ENCODE data around the gene AFM. TPM values are rescaled to one million over a fixed set of nuclear protein-coding genes. Genes with fewer than 3 reads are reported as not detected.

The AFM gene
- total RNA-seq, 1 donor, result not detected

GRCh38 chr4:73443224-73443623 is 38.3 kb upstream of the AFM start:
- no peak overlapping the region for H3K4me3 ChIP-seq (ENCODE audit: low read length)
- H3K4me1 ChIP-seq (ENCODE audit: insufficient read depth, low read length), result no peaks in the 10 kb centered on the region
- H3K27me3 ChIP-seq (ENCODE audit: insufficient read depth, low read length), result no peaks in the 10 kb centered on the region
- H3K9me3 ChIP-seq (ENCODE audit: low read depth, low read length), result no peaks in the 10 kb centered on the region

DNA sequence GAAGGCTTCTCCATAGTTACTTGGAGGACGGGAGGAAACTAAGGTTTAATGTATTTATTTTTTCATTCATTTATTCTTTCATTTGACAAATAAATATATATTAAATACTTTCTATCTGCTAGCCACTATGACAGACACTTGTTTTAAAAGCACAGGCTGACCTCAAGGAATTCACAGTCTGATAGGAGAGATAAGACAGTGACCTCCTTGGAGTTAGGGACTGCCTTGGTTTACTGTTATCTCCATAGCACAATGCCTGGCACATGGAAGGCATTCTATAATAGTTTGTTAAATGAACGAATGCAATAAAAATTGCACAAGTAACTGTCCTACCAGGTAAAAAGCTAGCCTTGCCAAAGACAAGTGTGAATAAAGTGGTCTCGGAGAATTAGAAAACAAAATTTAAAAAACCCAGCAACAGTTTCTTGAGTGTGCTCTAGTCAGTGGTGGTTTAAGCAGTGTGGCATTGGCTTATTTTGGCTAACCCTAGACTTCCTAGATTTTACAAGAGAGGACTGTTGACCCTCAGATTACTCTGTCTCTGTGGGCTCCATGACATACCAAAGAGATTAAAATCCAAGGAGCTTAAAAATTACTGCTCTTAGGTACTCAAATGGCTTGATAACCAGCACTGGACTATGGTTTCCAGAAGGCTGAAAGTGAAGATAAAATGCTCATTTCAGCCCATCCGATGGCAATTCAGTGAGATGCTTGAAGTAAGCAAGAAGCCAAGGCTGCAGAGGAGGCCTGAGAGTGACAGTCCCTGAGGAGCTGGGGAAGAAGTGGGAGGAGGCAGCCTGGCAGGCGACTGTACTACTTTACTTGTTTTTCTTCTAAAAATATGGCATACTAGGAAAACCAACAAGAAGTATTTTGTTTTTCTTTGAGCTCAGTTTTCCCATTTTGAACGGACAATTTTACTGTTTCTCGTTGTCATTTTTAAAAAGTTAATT is 35.9 kb upstream of the AFM start:
- Histone ChIP-seq H3K27me3 (ENCODE audit: insufficient read depth, low read length) (no peaks in the 10 kb centered on the region), H3K4me3 (ENCODE audit: low read length) (no peak overlapping the region), H3K4me1 (ENCODE audit: insufficient read depth, low read length) (no peaks in the 10 kb centered on the region), H3K9me3 (ENCODE audit: low read depth, low read length) (no peaks in the 10 kb centered on the region)

GRCh38 chr4:73446336-73446938 is 35.1 kb upstream of the AFM start:
- no peak overlapping the region for H3K4me3 ChIP-seq (ENCODE audit: low read length)
- no peaks in the 10 kb centered on the region for H3K27me3 ChIP-seq (ENCODE audit: insufficient read depth, low read length)
- H3K9me3 ChIP-seq (ENCODE audit: low read depth, low read length), result no peaks in the 10 kb centered on the region
- no peaks in the 10 kb centered on the region for H3K4me1 ChIP-seq (ENCODE audit: insufficient read depth, low read length)

- no peaks in the 10 kb centered on the region for H3K27me3 ChIP-seq (ENCODE audit: insufficient read depth, low read length)
- no peaks in the 10 kb centered on the region for H3K4me1 ChIP-seq (ENCODE audit: insufficient read depth, low read length)
- no peaks in the 10 kb centered on the region for H3K9me3 ChIP-seq (ENCODE audit: low read depth, low read length)
- no peak overlapping the region for H3K4me3 ChIP-seq (ENCODE audit: low read length)
Measured at GRCh38 chr4:73447671-73448070, 33.9 kb upstream of the AFM start.

DNA sequence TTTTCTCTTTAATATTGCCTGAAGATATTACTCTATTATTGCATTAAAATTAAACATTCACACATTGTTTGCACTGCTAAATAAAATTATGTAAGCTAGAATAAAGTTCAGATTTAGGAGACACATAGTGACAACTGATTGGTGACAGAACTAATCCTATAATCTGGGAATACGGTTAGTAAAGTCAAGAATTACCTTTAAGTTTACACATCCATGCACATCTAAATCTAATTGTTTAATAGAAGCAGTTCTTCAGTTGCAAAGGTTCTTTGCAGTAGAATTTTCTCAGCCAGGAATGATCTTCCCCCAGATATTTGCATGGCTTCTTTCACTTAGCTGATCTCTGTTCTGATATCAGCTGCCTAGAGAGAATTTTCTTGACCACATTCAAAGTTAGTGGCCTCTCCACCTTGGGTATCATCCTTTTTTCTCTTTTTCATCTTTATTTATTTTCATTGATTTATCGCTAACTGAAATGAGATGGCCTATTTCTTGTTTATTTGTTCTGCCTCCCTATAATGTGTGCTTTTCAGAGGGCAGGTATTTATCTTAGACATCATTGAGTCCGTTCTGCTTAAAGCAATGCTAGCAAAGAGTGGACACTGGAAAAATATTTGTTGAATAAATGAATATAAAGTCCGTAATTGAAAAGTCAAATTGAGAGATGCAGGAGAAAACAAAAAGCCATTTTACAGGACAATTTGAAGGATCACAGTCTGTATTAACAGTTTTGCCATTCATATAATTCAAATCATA is 32.9 kb upstream of the AFM start:
- H3K4me1 ChIP-seq (ENCODE audit: insufficient read depth, low read length), result no peaks in the 10 kb centered on the region
- H3K9me3 ChIP-seq (ENCODE audit: low read depth, low read length), result no peaks in the 10 kb centered on the region
- H3K27me3 ChIP-seq (ENCODE audit: insufficient read depth, low read length), result no peaks in the 10 kb centered on the region
- H3K4me3 ChIP-seq (ENCODE audit: low read length), result no peak overlapping the region

DNA sequence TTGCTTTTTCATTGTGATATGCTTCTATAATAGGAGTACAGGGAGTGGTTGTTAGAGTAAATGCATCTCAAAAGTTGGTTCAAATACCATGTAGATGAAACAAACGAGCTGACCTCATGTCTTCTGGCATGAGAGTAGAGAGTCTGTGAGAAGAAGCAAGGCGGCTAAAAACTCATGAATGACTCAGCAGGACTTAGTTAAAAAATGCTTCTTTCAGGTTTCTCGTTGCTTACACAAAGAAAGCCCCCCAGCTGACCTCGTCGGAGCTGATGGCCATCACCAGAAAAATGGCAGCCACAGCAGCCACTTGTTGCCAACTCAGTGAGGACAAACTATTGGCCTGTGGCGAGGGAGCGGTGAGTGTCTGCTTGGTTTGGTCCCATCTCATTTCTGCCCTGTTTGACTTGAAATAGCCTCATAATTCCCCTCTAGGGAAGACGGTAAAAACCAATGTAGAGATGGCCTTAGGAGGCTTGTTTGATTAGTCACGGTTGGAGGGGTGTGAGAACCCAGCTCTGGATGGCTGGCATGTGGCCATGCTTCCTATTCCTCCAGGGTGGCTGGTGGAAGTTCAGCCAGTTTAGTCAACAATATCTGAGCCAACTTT is 31.0 kb upstream of the AFM start:
- H3K9me3 ChIP-seq (ENCODE audit: low read depth, low read length), result no peaks in the 10 kb centered on the region
- H3K4me1 ChIP-seq (ENCODE audit: insufficient read depth, low read length), result no peaks in the 10 kb centered on the region
- H3K27me3 ChIP-seq (ENCODE audit: insufficient read depth, low read length), result no peaks in the 10 kb centered on the region
- H3K4me3 ChIP-seq (ENCODE audit: low read length), result no peak overlapping the region

GRCh38 chr4:73451404-73451803 is 30.1 kb upstream of the AFM start:
- Histone ChIP-seq H3K4me3 (ENCODE audit: low read length) (no peak overlapping the region), H3K27me3 (ENCODE audit: insufficient read depth, low read length) (no peaks in the 10 kb centered on the region), H3K4me1 (ENCODE audit: insufficient read depth, low read length) (no peaks in the 10 kb centered on the region), H3K9me3 (ENCODE audit: low read depth, low read length) (no peaks in the 10 kb centered on the region)

DNA sequence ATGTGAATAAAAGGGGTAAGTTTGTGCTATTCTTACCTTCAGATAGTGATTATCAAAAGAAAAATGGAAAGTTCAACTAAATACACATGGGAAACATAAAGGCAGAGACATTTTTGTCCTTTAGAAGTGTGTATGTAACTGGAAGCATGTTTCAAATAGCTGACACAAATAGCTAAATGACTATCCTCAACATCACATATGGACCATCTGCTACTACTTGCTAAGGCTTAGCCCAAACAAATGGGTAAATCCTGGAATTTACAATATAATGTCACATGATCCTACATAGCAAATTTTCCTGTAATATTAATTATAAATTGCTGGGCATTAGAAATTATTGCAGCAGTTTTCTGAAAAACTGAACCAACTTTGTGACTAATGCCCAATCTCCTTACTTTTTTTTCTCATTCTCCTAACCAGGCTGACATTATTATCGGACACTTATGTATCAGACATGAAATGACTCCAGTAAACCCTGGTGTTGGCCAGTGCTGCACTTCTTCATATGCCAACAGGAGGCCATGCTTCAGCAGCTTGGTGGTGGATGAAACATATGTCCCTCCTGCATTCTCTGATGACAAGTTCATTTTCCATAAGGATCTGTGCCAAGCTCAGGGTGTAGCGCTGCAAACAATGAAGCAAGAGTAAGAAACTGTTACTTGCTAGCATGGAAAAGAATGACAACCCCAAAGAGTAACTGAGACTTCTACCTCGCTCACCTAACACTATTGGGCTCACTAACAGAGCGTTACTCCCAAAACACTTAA is 29.4 kb upstream of the AFM start:
- Histone ChIP-seq H3K27me3 (ENCODE audit: insufficient read depth, low read length) (no peaks in the 10 kb centered on the region), H3K4me3 (ENCODE audit: low read length) (no peak overlapping the region), H3K4me1 (ENCODE audit: insufficient read depth, low read length) (no peaks in the 10 kb centered on the region), H3K9me3 (ENCODE audit: low read depth, low read length) (no peaks in the 10 kb centered on the region)

DNA sequence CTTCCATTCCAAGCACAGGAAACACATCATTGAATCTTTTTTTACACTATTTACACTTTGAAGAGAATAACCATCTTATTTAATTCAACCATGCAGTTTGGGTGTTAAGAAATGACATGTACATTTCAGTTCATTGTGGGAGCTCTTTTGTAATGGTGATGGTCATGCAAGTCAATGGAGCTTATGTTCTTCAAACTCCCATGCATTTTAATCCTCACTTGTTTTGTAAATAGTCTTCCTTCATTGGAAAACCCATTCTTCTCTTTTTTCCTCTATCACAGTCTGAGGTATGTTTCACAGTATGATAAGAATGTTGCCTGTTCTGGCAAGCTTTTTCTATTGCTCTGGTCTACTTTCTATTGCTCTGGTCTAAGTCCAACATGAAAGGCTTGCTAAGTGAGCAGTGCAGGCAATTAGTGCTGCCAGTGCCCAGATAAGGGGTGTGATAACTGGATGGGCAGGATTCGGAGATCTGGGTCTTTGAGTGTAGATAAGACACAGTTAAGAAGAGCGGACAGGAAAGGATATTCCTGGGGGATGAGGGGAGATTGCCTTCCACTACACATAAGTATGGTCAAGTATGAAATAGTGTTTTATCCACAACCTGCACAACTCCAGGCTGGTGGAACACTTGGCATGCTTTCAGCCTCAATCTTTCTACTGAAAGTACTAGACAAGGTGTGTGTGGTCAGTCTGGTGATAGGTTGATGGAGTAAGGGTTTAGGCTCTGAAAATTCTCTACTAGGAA is 28.4 kb upstream of the AFM start:
- no peaks in the 10 kb centered on the region for H3K4me1 ChIP-seq (ENCODE audit: insufficient read depth, low read length)
- H3K9me3 ChIP-seq (ENCODE audit: low read depth, low read length), result no peaks in the 10 kb centered on the region
- H3K4me3 ChIP-seq (ENCODE audit: low read length), result no peak overlapping the region
- H3K27me3 ChIP-seq (ENCODE audit: insufficient read depth, low read length), result no peaks in the 10 kb centered on the region

DNA sequence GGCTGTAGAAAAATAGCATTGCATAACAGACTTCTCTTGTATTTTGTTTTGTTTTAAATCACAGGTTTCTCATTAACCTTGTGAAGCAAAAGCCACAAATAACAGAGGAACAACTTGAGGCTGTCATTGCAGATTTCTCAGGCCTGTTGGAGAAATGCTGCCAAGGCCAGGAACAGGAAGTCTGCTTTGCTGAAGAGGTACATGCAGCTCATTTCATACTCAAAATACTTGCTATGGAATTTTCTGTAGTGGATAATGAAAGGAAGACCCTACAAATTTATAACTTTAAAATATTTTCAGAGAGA is 27.9 kb upstream of the AFM start:
- H3K9me3 ChIP-seq (ENCODE audit: low read depth, low read length), result no peaks in the 10 kb centered on the region
- H3K4me3 ChIP-seq (ENCODE audit: low read length), result no peak overlapping the region
- H3K27me3 ChIP-seq (ENCODE audit: insufficient read depth, low read length), result no peaks in the 10 kb centered on the region
- H3K4me1 ChIP-seq (ENCODE audit: insufficient read depth, low read length), result no peaks in the 10 kb centered on the region

DNA sequence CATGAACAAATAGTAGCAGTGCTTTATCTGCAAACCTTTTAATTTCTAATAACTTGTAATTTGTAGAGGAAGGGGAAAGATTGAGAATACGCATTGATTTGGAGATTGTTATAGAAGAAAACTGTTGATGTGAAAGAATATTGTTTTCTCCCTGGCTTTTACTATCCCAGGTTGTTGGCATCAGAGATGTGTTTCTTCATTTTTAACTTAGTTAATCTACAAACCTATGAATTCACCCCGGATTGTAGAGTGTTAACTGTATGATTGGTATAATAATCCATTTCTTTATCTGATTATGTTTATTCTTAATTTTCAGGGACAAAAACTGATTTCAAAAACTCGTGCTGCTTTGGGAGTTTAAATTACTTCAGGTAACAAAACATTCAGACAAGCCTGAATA is 26.6 kb upstream of the AFM start:
- Histone ChIP-seq H3K4me3 (ENCODE audit: low read length) (no peak overlapping the region), H3K9me3 (ENCODE audit: low read depth, low read length) (no peaks in the 10 kb centered on the region), H3K27me3 (ENCODE audit: insufficient read depth, low read length) (no peaks in the 10 kb centered on the region), H3K4me1 (ENCODE audit: insufficient read depth, low read length) (no peaks in the 10 kb centered on the region)

GRCh38 chr4:73456177-73457022 is 25.1 kb upstream of the AFM start:
- H3K9me3 ChIP-seq (ENCODE audit: low read depth, low read length), result no peaks in the 10 kb centered on the region
- no peak overlapping the region for H3K4me3 ChIP-seq (ENCODE audit: low read length)
- no peaks in the 10 kb centered on the region for H3K4me1 ChIP-seq (ENCODE audit: insufficient read depth, low read length)

More at GRCh38 chr4:73456177-73457022, 25.1 kb upstream of the AFM start:
- H3K27me3 ChIP-seq (ENCODE audit: insufficient read depth, low read length), result no peaks in the 10 kb centered on the region

Measured in mononuclear cell (primary cell).